Inferior parietal cortex (tissue), 1 donor: ENCODE measurements around the gene RAB5IF.
"Not testable (repeated sequence)": the region's sequence is repeated elsewhere in the genome, so short reads cannot be mapped to it uniquely, and the experiment has no call there.

Experiments used
- DNase-seq: peaks from one replicate; pipeline ENCODE4 v3.0.0-alpha.2; 2016; ENCODE audit errors: extremely low spot score

Gene RAB5IF

GRCh38 chr20:36605399-36606157, at the start of gene RAB5IF:
Gene RAB5IF, plus strand, starts transcription at chr20:36605779. Its CDS starts 173 bp downstream, at chr20:36605952.
- peak; percentile 98 for DNase-seq

GRCh38 chr20:36562724-36563123, 42.9 kb upstream of the RAB5IF start:
- DNase-seq, result no peak

- DNase-seq, result no peak
These were observed 42.2 kb upstream of the RAB5IF start for GRCh38 chr20:36563374-36563773.

- DNase-seq, result not testable (repeated sequence)
These were observed 41.4 kb upstream of the RAB5IF start for GRCh38 chr20:36564078-36564725.

- not testable (repeated sequence) for DNase-seq
These were observed 40.9 kb upstream of the RAB5IF start for GRCh38 chr20:36564726-36565121.

- DNase-seq, result no peak
These were observed 40.1 kb upstream of the RAB5IF start for GRCh38 chr20:36565520-36565919.

GRCh38 chr20:36569847-36570429, 35.6 kb upstream of the RAB5IF start:
- DNase-seq, result no peak

GRCh38 chr20:36571564-36572504, 33.7 kb upstream of the RAB5IF start:
- no peak for DNase-seq

GRCh38 chr20:36572701-36573102, 32.9 kb upstream of the RAB5IF start:
- no peak for DNase-seq

- no peak for DNase-seq
These were observed 32.3 kb upstream of the RAB5IF start, which contains the start of gene TGIF2 for GRCh38 chr20:36573103-36573797. Gene TGIF2, plus strand, starts transcription at chr20:36573597. Its CDS starts 5,178 bp downstream, at chr20:36578775.

- DNase-seq, result no peak
These were observed 31.7 kb upstream of the RAB5IF start for GRCh38 chr20:36573798-36574365.

- DNase-seq, result no peak
These were observed 31.0 kb upstream of the RAB5IF start for GRCh38 chr20:36574366-36575135.

- no peak for DNase-seq
These were observed 29.5 kb upstream of the RAB5IF start for GRCh38 chr20:36576081-36576445.

GRCh38 chr20:36578356-36579041, 27.1 kb upstream of the RAB5IF start:
- no peak for DNase-seq

GRCh38 chr20:36579996-36580545, 25.5 kb upstream of the RAB5IF start:
- no peak for DNase-seq

- DNase-seq, result no peak
These were observed 23.3 kb upstream of the RAB5IF start for GRCh38 chr20:36582322-36582721.

GRCh38 chr20:36582821-36583220, 22.8 kb upstream of the RAB5IF start:
- no peak for DNase-seq

GRCh38 chr20:36584018-36584481, 21.5 kb upstream of the RAB5IF start:
- no peak for DNase-seq
